Liver (tissue), 9 donors: ENCODE results near the gene USP30. TPM values are rescaled to one million over a fixed set of nuclear protein-coding genes. Genes with fewer than 3 reads are reported as not detected.
A peak's percentile ranks its signal among the peaks of the same experiment; 100 is the strongest.

Experiments
- DNase-seq: peaks from one replicate; pipeline ENCODE4 v3.0.0-alpha.2; 2017; ENCODE audit warnings: low spot score
- H3K27ac ChIP-seq, 2 donors: one replicate each; pipeline ENCODE4 v1.7.0; 2013; ENCODE audit warnings: inconsistent platforms in 2 of 2, low read length in 2 of 2, control low read depth in 1 of 2, low read depth in 1 of 2, mild to moderate bottlenecking in 1 of 2
- H3K27me3 ChIP-seq, 4 donors: one replicate each; pipeline versions ENCODE4 v1.6.1 to v1.7.0; 2013; ENCODE audit warnings: low read length in 3 of 4, inconsistent platforms in 1 of 4, mild to moderate bottlenecking in 1 of 4, moderate library complexity in 1 of 4; ENCODE audit not compliant: control insufficient read depth in 4 of 4, insufficient read depth in 4 of 4
- H3K36me3 ChIP-seq, 4 donors: one replicate each; pipeline versions ENCODE4 v1.6.1 to v1.7.0; 2013; ENCODE audit warnings: low read length in 3 of 4, mild to moderate bottlenecking in 3 of 4, low read depth in 1 of 4, moderate library complexity in 1 of 4; ENCODE audit not compliant: control insufficient read depth in 4 of 4, insufficient read depth in 3 of 4
- H3K4me1 ChIP-seq, 4 donors: one replicate each; pipeline versions ENCODE4 v1.6.1 to v1.7.0; 2013; ENCODE audit warnings: low read length in 3 of 4, mild to moderate bottlenecking in 3 of 4, moderate library complexity in 1 of 4; ENCODE audit not compliant: control insufficient read depth in 4 of 4, insufficient read depth in 4 of 4
- H3K4me3 ChIP-seq, 3 donors: one replicate each; pipeline versions ENCODE4 v1.6.1 to v1.7.0; 2013; ENCODE audit warnings: low read length in 3 of 3, control low read depth in 1 of 3, low read depth in 1 of 3, mild to moderate bottlenecking in 1 of 3
- H3K9ac ChIP-seq, 2 donors: one replicate each; pipeline ENCODE4 v1.7.0; 2013; ENCODE audit warnings: low read length in 2 of 2, mild to moderate bottlenecking in 2 of 2, moderate library complexity in 2 of 2, control low read depth in 1 of 2, low read depth in 1 of 2
- H3K9me3 ChIP-seq, 4 donors: one replicate each; pipeline versions ENCODE4 v1.6.1 to v1.7.0; 2013; ENCODE audit warnings: low read length in 3 of 4; ENCODE audit not compliant: control insufficient read depth in 4 of 4
- ATF3 ChIP-seq: IDR thresholded peaks from 2 replicates; pipeline ENCODE4 v1.6.1; 2016; ENCODE audit warnings: antibody characterized with exemption
- CTCF ChIP-seq: fragments of 150-350 bp; IDR thresholded peaks from 2 replicates; pipeline ENCODE4 v1.5.1; 2017; ENCODE audit warnings: improper control_type of control experiment, low read depth, low read length; ENCODE audit not compliant: missing input control
- EGR1 ChIP-seq, 2 donors: IDR thresholded peaks; 2 replicates each; pipeline ENCODE4 v1.6.1; 2016 to 2018; ENCODE audit warnings: antibody characterized with exemption in 2 of 2, low read depth in 2 of 2
- FOXA1 ChIP-seq: IDR thresholded peaks from 2 replicates; pipeline ENCODE4 v1.6.1; 2016; ENCODE audit warnings: antibody characterized with exemption
- FOXA2 ChIP-seq: IDR thresholded peaks from 2 replicates; pipeline ENCODE4 v1.6.1; 2016; ENCODE audit warnings: antibody characterized with exemption
- GABPA ChIP-seq, 2 donors: IDR thresholded peaks in 1 of 2; conservative IDR thresholded peaks in 1 of 2; 2 replicates each; pipeline ENCODE4 v1.6.1; 2016; ENCODE audit warnings: antibody characterized with exemption in 2 of 2, mild to moderate bottlenecking in 1 of 2, moderate library complexity in 1 of 2
- HNF4A ChIP-seq, 2 donors: conservative IDR thresholded peaks; 2 replicates each; pipeline ENCODE4 v1.6.1; 2016; ENCODE audit warnings: antibody characterized with exemption in 2 of 2, mild to moderate bottlenecking in 2 of 2
- HNF4G ChIP-seq: IDR thresholded peaks from 2 replicates; pipeline ENCODE4 v1.6.1; 2016; ENCODE audit warnings: antibody characterized with exemption
- JUND ChIP-seq, 2 donors: IDR thresholded peaks; 2 replicates each; pipeline ENCODE4 v1.6.1; 2016; ENCODE audit warnings: antibody characterized with exemption in 2 of 2
- MAX ChIP-seq: IDR thresholded peaks from 2 replicates; pipeline ENCODE4 v1.6.1; 2016; ENCODE audit warnings: antibody characterized with exemption
- NR2F2 ChIP-seq: IDR thresholded peaks from 2 replicates; pipeline ENCODE4 v1.6.1; 2016; ENCODE audit warnings: antibody characterized with exemption
- RAD21 ChIP-seq, 2 donors: IDR thresholded peaks; 2 replicates each; pipeline ENCODE4 v1.6.1; 2016; ENCODE audit warnings: antibody characterized with exemption in 2 of 2, mild to moderate bottlenecking in 2 of 2
- REST ChIP-seq: IDR thresholded peaks from 2 replicates; pipeline ENCODE4 v1.6.1; 2016; ENCODE audit warnings: antibody characterized with exemption, mild to moderate bottlenecking
- RXRA ChIP-seq, 2 donors: IDR thresholded peaks; 2 replicates each; pipeline ENCODE4 v1.6.1; 2017 to 2018; ENCODE audit warnings: antibody characterized with exemption in 2 of 2, mild to moderate bottlenecking in 1 of 2
- SP1 ChIP-seq: IDR thresholded peaks from 2 replicates; pipeline ENCODE4 v1.6.1; 2018; ENCODE audit warnings: antibody characterized with exemption, mild to moderate bottlenecking
- TAF1 ChIP-seq: conservative IDR thresholded peaks from 2 replicates; pipeline ENCODE4 v1.6.1; 2016; ENCODE audit warnings: antibody characterized with exemption, mild to moderate bottlenecking
- YY1 ChIP-seq: IDR thresholded peaks from 2 replicates; pipeline ENCODE4 v1.6.1; 2016; ENCODE audit warnings: antibody characterized with exemption, mild to moderate bottlenecking
- ZBTB33 ChIP-seq: IDR thresholded peaks from 2 replicates; pipeline ENCODE4 v1.6.1; 2016; ENCODE audit warnings: antibody characterized with exemption
- WGBS: extraction: QIAGEN DNeasy Blood & Tissue Kit; methylation state at CpG from one replicate; pipeline ENCODE4 v1.1.7; 2013; 5-methylcytosine and 5-hydroxymethylcytosine counted together
- polyA plus RNA-seq, 2 donors: library from polyadenylated mRNA; stranded (reverse) in 1 of 2; unstranded in 1 of 2; fragments of 200-250 nt in 1 of 2; fragments of >200 nt in 1 of 2; fragmentation: Nextera tagmentation in 1 of 2; extraction: Ambion mirVana in 1 of 2; gene quantifications; one replicate each; pipeline versions ENCODE4 v1.2.1 to v1.2.3, GENCODE V29; 2013 to 2015
- total RNA-seq, 2 donors: library from RNA; depleted of rRNA; stranded (reverse); fragments of >200 nt; gene quantifications; one replicate each; pipeline ENCODE4 v1.2.3, GENCODE V29; 2014
- donor health status: healthy.
- donor health status: healthy.
- donor health status: healthy.
- donor health status: healthy.
- donor health status: healthy.

Gene USP30
- total and polyA plus RNA-seq, 4 donors, result 6.4 to 12.1 (median 9.4) TPM

GRCh38 chr12:109134186-109134917 lies 82.0 kb downstream of the USP30 start:
- TF ChIP-seq JUND (IDR thresholded peaks at IDR 0.05), result peak in 1 of 2 donors; percentile 54
- peak; percentile 87 to 93 for TF ChIP-seq RAD21 (IDR thresholded peaks at IDR 0.05)
- peak; percentile 82 to 89 for TF ChIP-seq HNF4A (conservative IDR thresholded peaks at IDR 0.05)
- peak; percentile 81 for TF ChIP-seq MAX
- TF ChIP-seq HNF4G, result peak; percentile 72
- peak; percentile 40 for TF ChIP-seq FOXA1
- peak in 1 of 2 donors; percentile 56 for TF ChIP-seq EGR1 (IDR thresholded peaks at IDR 0.05; ENCODE audit: low read depth in 2 of 2)
- TF ChIP-seq ZBTB33, result peak; percentile 66
- peak; percentile 13 for TF ChIP-seq ATF3
- TF ChIP-seq FOXA2, result no peak
- peak; percentile 85 for TF ChIP-seq YY1
- TF ChIP-seq TAF1, result no peak
- peak; percentile 53 for TF ChIP-seq REST
- TF ChIP-seq RXRA (IDR thresholded peaks at IDR 0.05), result peak; percentile 91 to 92
- peak; percentile 75 for TF ChIP-seq SP1
- TF ChIP-seq NR2F2, result peak; percentile 94
- peak; percentile 71 for TF ChIP-seq CTCF
- TF ChIP-seq GABPA (IDR thresholded peaks at IDR 0.05 in 1 of 2, conservative IDR thresholded peaks at IDR 0.05 in 1 of 2), result peak in 1 of 2 donors; percentile 34
- WGBS, result 25% methylated on average over 6 of the region's 6 CpGs
- Histone ChIP-seq H3K27ac (peak overlapping the region; percentile 43 to 48), H3K4me1 (peaks cover 14 to 80% (median 51%) of the 10 kb centered on the region in 4 donors), H3K4me3 (peak overlapping the region in 2 of 3 donors; percentile 8 to 12), H3K27me3 (no peaks in the 10 kb centered on the region), H3K9ac (peak overlapping the region in 1 of 2 donors; percentile 63), H3K9me3 (no peaks in the 10 kb centered on the region), H3K36me3 (no peaks in the 10 kb centered on the region)
- no peak for DNase-seq
